Measurements from ENCODE around the gene PSMA3. TPM values are rescaled to one million over a fixed set of nuclear protein-coding genes. Genes with fewer than 3 reads are reported as not detected.

PSMA3 gene
- total and polyA plus RNA-seq, 9 of the 15 experiments (the other 6 are each of a cell fraction or from before 2014, with no cell fraction given): 129 to 786 (median 319) TPM

GRCh38 chr14:58298477-58299400 lies 54.1 kb downstream of the PSMA3 start, which contains the start of gene ARID4A:
Gene ARID4A (plus strand): TSS chr14:58298555. CDS start chr14:58299855, 1,300 bp downstream.
- H3K4me2 ChIP-seq (ENCODE audit: insufficient read depth, low read length): peak within 1 kb of the TSS; percentile 93
- H3K9ac ChIP-seq (ENCODE audit: insufficient read depth in 1 of 2, low read depth in 2 of 2, low read length in 2 of 2): peak within 1 kb of the TSS; percentile 94 to 97
- H2AFZ ChIP-seq (ENCODE audit: low read depth, low read length): peak within 1 kb of the TSS; percentile 97
- ATAC-seq: peak; percentile 62
- ChIA-PET POLR2A (interaction anchor here (0.6 to 2.7 kb wide), 14 partner anchors 9 to 826 kb away, joined by 3 to 13 read pairs (median 6); partner anchors contain the start of gene PSMA3), CTCF (ENCODE audit: low intra/inter-chr PET ratio) (interaction anchor here (0.6 kb wide), 1 partner anchor 18 kb away, joined by 3 read pairs; no protein-coding TSS in a partner anchor)
- H3K79me2 ChIP-seq (ENCODE audit: control insufficient read depth, insufficient read depth, low read length): peaks cover 66% of the 10 kb centered on the region
- in situ Hi-C loops (cut with MboI): no loop called here
- peak within 1 kb of the TSS; percentile 99 for H3K27ac ChIP-seq (ENCODE audit: extremely low read depth, low read depth, low read length)
- peaks cover 35% of the 10 kb centered on the region; the same call in 2 of the 3 replicates for H3K36me3 ChIP-seq (ENCODE audit: control insufficient read depth, insufficient read depth, low read length)
- BruUV-seq (replicated peaks): TSS peak; percentile 47
- intact Hi-C loops (cut with micrococcal nuclease): loop anchor here (2.0 to 5.0 kb wide), 4 partner anchors 56 to 889 kb away; partner anchors contain the start of genes ACTR10, DAAM1, KIAA0586 and PSMA3
- no peaks in the 10 kb centered on the region for H4K20me1 ChIP-seq (replicated peaks; ENCODE audit: control insufficient read depth, insufficient read depth, low read length)
- H3K4me3 ChIP-seq: peak within 1 kb of the TSS; percentile 74
- no peaks in the 10 kb centered on the region for H3K9me1 ChIP-seq (ENCODE audit: control insufficient read depth, insufficient read depth, low read length)
- H3K9me3 ChIP-seq (replicated peaks; ENCODE audit: control insufficient read depth, insufficient read depth, low read depth, low read length): no peaks in the 10 kb centered on the region
- DNase-seq (ENCODE audit: extremely low read depth in 1 of 4, low spot score in 3 of 4): peak; percentile 31 to 76 (median 54)
- H3K4me1 ChIP-seq (replicated peaks in 1 of 2; ENCODE audit: control insufficient read depth in 2 of 2, insufficient read depth in 2 of 2, low read length in 2 of 2): no peaks in the 10 kb centered on the region; a peak in 3 of 5 replicates
- WGBS (ENCODE audit: insufficient coverage, low coverage, missing lambda C conversion rate): 0% methylated on average over 25 of the region's 79 CpGs
- no peak for FAIRE-seq
- no peaks in the 10 kb centered on the region for H3K27me3 ChIP-seq (ENCODE audit: control insufficient read depth in 2 of 2, insufficient read depth in 2 of 2, low read length in 2 of 2)
- peak; percentile 81 for TF ChIP-seq VEZF1 (CRISPR knock-in tag; IDR thresholded peaks at IDR 0.05)
- no peak for TF ChIP-seq MYC (IDR thresholded peaks at IDR 0.05; ENCODE audit: low read depth, low read length)
- TF ChIP-seq MYC (CRISPR knock-in tag; IDR thresholded peaks at IDR 0.05; ENCODE audit: borderline replicate concordance, low read depth): 0 out of 2 replicates have a peak, but pooled peaks have one; percentile 32
- TF ChIP-seq KHSRP (IDR thresholded peaks at IDR 0.05): no peak
- no peak for TF ChIP-seq ZNF316 (IDR thresholded peaks at IDR 0.05)
- TF ChIP-seq MECOM (CRISPR knock-in tag; IDR thresholded peaks at IDR 0.05): no peak
- TF ChIP-seq PML (IDR thresholded peaks at IDR 0.05; ENCODE audit: low read length): peak; percentile 44; the same call in 1 of the 2 replicates
- TF ChIP-seq PHB (CRISPR knock-in tag; IDR thresholded peaks at IDR 0.05): no peak
- peak in 1 of 2 experiments; percentile 63; a peak in 1 of 4 replicates for TF ChIP-seq RCOR1 (IDR thresholded peaks at IDR 0.05; ENCODE audit: borderline replicate concordance in 1 of 2, low read depth in 2 of 2, low read length in 2 of 2)
- TF ChIP-seq ATF1 (CRISPR knock-in tag; IDR thresholded peaks at IDR 0.05): no peak
- peak; percentile 16; the same call in 1 of the 2 replicates for TF ChIP-seq ATF1 (tag; IDR thresholded peaks at IDR 0.05)
- TF ChIP-seq SIN3A (IDR thresholded peaks at IDR 0.05; ENCODE audit: borderline replicate concordance in 2 of 2, control insufficient read depth in 1 of 2, low read depth in 2 of 2, low read length in 2 of 2): peak; percentile 11 to 70; a peak in 3 of 4 replicates
- TF ChIP-seq ZNF609 (CRISPR knock-in tag; IDR thresholded peaks at IDR 0.05; ENCODE audit: borderline replicate concordance): no peak
- TF ChIP-seq NUFIP1 (IDR thresholded peaks at IDR 0.05; ENCODE audit: partially characterized antibody): no peak
- no peak for TF ChIP-seq SREBF1 (IDR thresholded peaks at IDR 0.05; ENCODE audit: borderline replicate concordance, low read depth, low read length)

Data from K562 (cell line).